Stimulated activated naive CD4-positive, alpha-beta T cell (primary cell): Measurements from ENCODE around the gene AQP9.
"Not testable (repeated sequence)": the region's sequence is repeated elsewhere in the genome, so short reads cannot be mapped to it uniquely, and the experiment has no call there.

Experiments
- DNase-seq, 6 experiments: peaks; one replicate each; lab custom pipeline; 2025; lab: John Stamatoyannopoulos, UW

AQP9 gene, protein sequence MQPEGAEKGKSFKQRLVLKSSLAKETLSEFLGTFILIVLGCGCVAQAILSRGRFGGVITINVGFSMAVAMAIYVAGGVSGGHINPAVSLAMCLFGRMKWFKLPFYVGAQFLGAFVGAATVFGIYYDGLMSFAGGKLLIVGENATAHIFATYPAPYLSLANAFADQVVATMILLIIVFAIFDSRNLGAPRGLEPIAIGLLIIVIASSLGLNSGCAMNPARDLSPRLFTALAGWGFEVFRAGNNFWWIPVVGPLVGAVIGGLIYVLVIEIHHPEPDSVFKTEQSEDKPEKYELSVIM

DNA sequence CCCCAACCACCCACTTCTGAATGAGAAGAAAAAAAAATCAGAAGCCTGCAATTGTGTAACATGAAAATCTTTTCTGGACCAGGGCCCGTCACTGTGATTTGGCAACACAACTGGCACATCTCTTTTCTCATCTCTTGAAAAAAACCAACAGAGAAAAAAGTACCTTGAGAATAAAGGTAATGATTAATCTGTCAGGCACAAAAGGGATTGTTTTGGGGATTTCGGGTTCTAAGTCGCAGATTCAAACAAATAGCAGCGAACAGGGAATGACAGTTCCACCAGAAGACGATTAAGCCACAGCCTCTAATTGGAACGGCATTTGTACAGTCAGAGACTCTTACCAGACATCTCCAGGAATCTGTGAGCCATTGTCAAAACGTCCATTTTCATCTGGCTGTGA is at the start of gene AQP9:
AQP9 (plus strand) TSS at position 276 of the 400 bp plus-strand sequence. CDS start 185 bp downstream, outside the sequence.
- DNase-seq, result no peak

- DNase-seq, result no peak
Measured at GRCh38 chr15:58095415-58095814, 42.8 kb upstream of the AQP9 start.

- no peak for DNase-seq
Measured at GRCh38 chr15:58096529-58097084, 41.6 kb upstream of the AQP9 start.

GRCh38 chr15:58103482-58103881 is 34.7 kb upstream of the AQP9 start:
- no peak for DNase-seq

- DNase-seq, result no peak
Measured at GRCh38 chr15:58108117-58108516, 30.1 kb upstream of the AQP9 start.

GRCh38 chr15:58109419-58109818 is 28.8 kb upstream of the AQP9 start:
- no peak for DNase-seq

DNA sequence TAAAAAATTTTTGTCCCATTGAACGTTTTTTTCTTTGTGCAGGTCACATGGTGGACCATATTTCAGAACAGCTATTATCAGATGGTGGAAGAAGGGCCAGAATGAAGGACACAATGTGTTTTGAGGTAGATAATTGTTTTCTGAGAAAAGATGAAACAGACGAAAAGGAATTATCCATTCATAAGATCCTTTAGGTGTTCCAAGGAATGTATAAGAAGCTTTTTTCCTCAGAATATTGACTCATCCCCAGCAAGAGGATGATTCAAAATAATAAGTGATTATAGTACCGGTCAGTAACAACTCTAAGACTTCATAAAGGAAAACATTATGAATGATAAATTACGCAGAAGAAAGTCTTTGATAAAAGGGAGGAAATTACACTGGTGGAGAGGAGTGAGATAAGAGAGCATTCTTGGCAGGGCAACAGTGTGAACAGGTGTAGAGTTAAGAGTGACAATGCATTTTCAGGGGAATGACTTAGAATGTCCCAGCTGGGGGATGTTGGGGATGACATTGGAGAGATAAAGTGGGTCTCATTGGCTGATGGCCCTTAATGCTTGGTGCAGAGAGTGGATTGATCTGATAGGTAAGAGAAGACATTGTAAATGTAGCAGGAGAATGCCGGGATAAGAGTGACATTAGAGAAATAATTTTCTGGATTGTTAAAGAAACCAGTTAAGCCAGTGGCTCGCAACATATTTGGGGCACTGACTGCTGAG is 27.0 kb upstream of the AQP9 start:
- no peak for DNase-seq

- DNase-seq, result no peak
Measured at GRCh38 chr15:58111718-58112104, 26.5 kb upstream of the AQP9 start.

GRCh38 chr15:58113358-58113757 is 24.8 kb upstream of the AQP9 start:
- DNase-seq, result not testable (repeated sequence)

GRCh38 chr15:58114388-58114787 is 23.8 kb upstream of the AQP9 start:
- DNase-seq, result no peak

DNA sequence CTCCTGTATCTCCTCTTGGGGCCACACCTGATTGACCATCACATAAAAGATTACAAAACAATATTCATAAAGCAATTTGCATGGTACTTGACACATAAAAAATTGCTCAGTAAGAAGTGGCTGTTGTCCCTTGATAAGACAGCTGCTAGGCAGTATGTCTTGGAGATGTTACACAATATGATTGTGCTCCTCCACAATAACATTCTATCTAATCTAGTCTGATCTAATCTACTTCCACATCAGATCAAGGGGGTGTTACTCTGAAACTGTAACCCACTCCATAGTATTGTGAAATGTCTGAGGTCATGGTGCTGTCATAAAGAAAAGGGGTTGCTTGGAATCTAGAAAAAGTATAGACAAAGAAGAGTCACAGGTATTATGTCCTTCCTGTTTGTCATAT is 23.4 kb upstream of the AQP9 start:
- no peak for DNase-seq

DNA sequence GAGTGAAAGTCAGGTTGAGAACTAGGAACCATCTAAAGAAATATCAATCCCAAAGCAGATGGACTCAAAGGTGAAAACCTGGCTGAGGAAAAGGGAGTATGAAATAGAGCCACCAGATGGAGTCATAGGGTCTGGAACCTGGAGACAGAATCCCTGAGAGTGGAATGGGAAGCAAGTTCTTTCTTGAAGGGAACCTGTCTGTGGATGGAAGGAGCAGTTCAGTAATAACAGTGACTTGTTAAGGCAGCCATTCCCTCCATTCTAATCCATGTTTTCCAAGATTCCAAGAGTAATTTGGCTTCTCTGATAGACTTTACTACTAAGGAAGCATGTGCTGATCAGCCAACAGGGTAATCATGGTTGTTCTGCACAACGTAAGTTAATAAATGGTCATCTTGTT is 22.5 kb upstream of the AQP9 start:
- DNase-seq, result no peak

DNA sequence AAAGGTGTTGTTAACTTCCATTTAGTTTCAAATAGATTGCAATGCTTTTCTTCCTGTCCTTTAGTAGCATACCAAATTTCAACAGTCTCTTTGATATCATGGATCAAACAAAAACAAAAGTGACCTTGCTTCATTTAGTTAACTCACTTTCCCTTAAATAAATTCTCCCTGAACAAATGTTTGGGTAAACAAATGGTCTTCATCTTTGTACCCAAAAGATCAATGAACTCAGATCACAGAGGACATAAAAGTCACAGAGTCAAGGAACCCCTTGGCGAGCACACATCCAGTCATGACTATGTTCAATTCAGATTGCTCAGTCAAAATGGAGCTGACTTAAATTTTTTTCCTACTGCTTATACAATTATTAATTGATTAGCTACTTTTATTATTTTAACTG is 20.6 kb upstream of the AQP9 start:
- DNase-seq, result no peak

DNA sequence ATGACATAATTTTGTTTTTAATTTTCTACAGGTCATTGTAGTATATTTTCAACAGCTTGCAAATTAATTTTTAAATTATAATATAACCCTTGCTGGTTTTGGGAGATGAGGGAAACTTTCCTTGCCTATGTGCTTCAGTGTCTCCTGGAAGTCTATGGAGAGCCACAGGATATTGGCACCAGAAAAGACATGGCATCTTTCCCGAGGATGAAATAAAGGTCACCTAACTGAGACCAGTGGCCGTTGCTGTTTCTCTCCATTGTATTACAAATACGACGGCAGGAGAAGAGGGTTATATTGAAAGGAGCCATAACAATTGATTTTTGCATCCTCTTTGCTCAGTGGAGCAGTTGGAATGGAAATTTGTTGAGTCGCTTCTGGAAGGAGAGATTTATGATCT is 19.9 kb upstream of the AQP9 start:
- DNase-seq, result no peak

DNA sequence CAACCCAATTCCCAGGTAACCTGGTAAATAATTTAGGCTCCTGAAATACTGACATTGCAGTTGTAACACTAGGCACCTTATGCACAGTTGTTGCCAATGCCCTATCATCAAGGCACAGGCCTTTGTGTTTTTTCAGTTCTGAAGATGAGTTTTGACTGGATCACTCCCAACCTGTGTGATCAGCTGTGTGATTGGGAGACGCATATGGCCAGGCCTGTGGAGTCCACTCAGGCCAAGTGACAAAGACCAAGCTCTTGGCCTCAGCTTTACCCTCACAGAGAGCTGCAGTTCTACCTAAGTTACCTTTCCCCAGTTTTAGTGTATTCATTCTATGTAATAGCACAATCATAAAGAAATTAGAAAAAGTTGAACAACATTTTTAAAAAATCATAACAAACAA is 19.2 kb upstream of the AQP9 start:
- no peak for DNase-seq

DNA sequence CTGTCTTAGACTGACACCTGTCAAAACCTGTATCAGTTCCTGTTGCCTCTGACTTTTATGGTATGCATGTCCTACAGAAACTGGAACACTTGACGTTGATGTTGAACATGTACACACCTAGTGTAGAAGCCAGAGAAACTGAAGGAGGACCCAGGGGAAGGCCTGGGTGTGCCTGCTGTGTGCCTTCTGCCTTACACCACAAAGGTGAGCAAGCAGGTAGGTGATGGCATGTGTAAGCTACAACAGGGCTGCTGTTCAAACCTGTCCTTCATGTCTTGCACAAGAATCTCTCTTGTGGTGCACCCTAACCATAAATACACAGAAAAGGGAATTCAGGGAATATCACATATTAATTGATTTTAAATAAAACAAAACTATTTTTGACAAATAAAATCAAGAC is 13.6 kb upstream of the AQP9 start:
- no peak for DNase-seq

DNA sequence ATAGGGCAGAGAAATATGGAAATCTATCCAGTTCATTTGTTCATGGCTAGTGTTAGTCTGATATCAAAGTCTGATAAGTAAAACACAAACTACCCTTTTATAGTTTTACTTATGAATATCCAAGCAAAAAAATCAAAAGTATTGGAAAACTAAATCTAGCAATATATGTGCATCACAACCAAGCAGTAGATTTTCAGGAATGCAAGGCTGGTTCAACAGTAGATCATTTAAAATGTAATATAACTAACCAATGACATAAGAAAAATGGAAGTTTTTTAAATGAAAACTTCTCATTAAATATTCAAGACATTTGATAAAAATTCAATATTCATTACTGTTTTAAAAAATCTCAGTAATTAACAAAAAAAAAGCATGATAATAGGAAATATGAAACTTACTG is 12.8 kb upstream of the AQP9 start:
- no peak for DNase-seq

DNA sequence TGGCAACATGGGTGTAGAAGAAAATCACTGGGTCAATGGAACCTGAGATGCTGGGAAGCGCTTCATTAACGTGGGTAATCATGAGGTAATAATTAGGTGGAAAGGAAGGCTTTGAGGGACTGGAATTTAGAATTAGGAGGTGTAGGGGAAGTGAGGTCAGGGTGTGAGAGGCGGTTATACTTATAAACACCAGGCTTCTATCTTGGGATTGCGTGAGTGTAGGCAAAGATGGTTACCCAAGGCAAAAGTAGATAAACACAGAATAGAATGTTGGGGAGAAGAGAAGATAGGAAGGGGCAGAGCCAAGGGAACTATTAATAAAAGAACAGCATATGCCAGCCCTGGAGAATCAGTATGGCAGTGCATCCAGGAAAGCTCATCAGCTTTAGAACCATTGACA is 3.3 kb upstream of the AQP9 start:
- no peak for DNase-seq

GRCh38 chr15:58135511-58136174 is 2.5 kb upstream of the AQP9 start:
- DNase-seq, result no peak

DNA sequence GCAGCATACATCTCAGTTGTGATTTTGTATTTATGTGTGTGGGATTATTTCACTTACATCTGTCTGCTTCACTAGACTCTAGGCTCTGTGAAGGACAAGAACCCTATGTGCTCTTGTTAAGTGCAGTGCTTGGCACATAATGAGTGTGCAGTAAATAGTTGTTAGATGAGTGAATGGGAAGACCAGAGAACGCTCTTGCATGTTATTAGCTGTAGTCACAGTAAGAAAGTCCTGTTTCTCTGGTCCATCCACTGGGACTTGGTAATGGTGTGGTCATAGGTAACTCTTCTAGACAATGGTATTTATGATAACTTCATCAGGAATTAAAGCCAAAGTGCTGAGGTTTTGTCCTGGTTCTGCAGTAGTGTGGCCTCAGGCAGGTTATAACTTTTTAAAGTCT is 1.4 kb upstream of the AQP9 start:
- DNase-seq, result no peak

DNA sequence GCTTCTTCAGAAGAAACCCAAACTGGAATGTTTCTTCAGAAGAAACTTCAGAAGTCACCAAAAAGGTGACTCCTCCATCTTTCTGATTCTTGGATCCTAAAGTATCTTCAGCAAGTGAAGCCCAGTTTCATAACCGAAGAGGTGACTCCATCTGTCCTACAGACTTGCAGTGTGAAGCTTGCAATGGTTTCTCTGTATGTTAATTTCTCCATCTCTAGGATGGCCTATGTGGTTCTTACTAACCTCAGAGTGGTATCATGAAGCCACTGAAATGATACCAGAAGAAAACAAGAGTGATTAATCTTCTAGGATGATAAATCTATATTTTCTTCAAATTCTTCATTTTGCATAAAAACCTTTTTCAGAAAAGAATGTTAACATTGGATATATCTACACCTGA is 495 bp upstream of the AQP9 start:
- DNase-seq, result no peak

- no peak for DNase-seq
Measured at GRCh38 chr15:58139276-58139988, 1.3 kb downstream of the AQP9 start.
